Measurements from ENCODE around the gene GRAMD1A.
"Not testable (repeated sequence)": the region's sequence is repeated elsewhere in the genome, so short reads cannot be mapped to it uniquely, and the experiment has no call there.

DNA sequence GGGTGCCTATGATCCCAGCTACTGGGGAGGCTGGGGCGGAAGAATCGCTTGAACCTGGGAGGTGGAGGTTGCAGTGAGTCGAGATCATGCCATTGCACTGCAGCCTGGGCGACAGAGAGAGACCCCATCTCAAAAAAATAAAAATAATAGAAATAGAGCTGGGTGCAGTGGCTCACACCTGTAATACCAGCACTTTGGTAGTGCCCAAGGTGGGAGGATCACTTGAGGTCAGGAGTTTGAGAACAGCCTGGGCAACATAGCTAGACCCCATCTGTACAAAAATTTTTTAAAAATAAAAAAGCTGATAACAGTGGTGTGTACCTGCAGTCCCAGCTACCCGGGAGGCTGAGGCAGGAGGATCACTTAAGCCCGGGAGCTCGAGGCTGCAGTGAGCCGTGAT, 7.3 kb downstream of the GRAMD1A start:
- TF ChIP-seq, protein P1, sequence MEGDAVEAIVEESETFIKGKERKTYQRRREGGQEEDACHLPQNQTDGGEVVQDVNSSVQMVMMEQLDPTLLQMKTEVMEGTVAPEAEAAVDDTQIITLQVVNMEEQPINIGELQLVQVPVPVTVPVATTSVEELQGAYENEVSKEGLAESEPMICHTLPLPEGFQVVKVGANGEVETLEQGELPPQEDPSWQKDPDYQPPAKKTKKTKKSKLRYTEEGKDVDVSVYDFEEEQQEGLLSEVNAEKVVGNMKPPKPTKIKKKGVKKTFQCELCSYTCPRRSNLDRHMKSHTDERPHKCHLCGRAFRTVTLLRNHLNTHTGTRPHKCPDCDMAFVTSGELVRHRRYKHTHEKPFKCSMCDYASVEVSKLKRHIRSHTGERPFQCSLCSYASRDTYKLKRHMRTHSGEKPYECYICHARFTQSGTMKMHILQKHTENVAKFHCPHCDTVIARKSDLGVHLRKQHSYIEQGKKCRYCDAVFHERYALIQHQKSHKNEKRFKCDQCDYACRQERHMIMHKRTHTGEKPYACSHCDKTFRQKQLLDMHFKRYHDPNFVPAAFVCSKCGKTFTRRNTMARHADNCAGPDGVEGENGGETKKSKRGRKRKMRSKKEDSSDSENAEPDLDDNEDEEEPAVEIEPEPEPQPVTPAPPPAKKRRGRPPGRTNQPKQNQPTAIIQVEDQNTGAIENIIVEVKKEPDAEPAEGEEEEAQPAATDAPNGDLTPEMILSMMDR (IDR thresholded peaks at IDR 0.05), result not testable (repeated sequence)
- not testable (repeated sequence) for TF ChIP-seq POLR2A (IDR thresholded peaks at IDR 0.05)

Data from right lobe of liver (tissue), 4 donors.